Measurements from ENCODE around the gene CREB5.
"Not testable (repeated sequence)": the region's sequence is repeated elsewhere in the genome, so short reads cannot be mapped to it uniquely, and the experiment has no call there.

Gene CREB5

DNA sequence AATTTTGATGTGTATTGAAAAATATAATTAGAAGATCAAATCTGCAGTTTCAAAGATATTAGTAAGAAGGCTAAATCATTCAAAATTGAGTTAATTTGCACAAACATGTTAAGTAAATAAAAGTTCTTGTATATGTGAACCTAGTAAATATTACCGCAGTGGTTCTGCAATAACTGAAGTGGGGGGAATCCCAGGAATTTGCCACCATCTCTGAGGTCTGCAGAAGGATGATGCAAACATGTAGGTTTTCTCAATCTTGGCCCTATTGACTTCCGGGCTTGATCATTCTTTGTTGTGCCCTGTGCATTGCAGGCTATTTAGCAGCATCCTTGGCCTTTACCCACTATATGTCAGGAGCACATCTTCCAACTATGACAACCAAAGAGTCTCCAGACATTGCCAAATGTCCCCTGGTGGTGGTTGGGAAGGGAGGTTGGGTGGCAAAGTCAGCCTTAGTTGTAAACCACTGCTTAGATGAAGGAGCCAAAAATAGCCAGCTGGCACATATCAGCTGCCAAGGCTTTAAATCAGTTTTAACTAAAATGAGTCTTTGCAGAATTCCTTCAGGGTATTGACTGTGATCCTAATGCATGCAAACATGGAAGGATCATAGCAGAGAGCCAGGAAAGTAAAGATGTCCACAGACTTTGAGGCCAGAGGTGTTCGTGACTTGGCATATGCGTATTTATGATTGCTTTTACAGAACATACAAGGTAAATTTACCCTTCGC lies 399.5 kb downstream of the CREB5 start:
- no peak for DNase-seq (ENCODE audit: low read depth in 2 of 2)

- DNase-seq (ENCODE audit: low read depth in 2 of 2) = no peak
Observed at GRCh38 chr7:28812616-28813015, 400.3 kb downstream of the CREB5 start.

DNA sequence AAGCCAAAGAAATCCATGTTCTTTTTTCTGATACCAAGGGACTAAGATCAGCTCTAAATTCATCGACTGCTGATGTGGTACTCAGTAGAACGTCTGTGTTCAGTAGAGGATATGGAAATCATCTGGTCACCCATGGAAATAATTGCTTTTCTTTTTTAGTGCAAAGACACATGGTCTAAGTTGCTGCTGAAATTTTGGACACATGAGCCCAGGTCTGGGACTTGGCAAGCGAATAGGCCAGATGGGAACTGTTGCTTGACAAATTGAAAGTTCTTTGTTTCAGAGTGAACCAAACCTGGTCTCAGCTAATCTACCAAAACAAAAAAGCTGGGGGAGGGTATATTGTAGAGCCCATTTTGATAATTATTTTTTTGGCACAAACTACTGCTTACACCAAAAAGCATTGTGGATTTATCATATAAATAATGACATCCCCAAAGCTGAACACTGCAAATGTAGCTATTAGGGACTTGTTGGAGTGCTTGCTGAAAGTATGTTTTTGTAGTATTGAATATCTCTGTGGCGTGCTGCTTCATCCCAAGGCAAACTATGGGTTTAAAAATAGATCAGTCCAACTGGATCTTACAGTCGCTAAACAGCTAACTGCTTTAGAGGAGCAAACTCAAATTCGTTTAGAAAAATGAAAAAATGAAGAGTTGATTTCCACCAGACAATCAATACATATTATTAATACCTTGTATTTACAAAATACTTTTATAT lies 401.1 kb downstream of the CREB5 start:
- DNase-seq (ENCODE audit: low read depth in 2 of 2) = no peak

- no peak for DNase-seq (ENCODE audit: low read depth in 2 of 2)
Observed at GRCh38 chr7:28815369-28815927, 403.1 kb downstream of the CREB5 start.

- DNase-seq (ENCODE audit: low read depth in 2 of 2) = no peak
Observed at GRCh38 chr7:28815928-28816373, 403.6 kb downstream of the CREB5 start.

GRCh38 chr7:28818996-28819395 lies 406.7 kb downstream of the CREB5 start:
- no peak for DNase-seq (ENCODE audit: low read depth in 2 of 2)

GRCh38 chr7:28823582-28823981 lies 411.3 kb downstream of the CREB5 start:
- no peak for DNase-seq (ENCODE audit: low read depth in 2 of 2)

DNA sequence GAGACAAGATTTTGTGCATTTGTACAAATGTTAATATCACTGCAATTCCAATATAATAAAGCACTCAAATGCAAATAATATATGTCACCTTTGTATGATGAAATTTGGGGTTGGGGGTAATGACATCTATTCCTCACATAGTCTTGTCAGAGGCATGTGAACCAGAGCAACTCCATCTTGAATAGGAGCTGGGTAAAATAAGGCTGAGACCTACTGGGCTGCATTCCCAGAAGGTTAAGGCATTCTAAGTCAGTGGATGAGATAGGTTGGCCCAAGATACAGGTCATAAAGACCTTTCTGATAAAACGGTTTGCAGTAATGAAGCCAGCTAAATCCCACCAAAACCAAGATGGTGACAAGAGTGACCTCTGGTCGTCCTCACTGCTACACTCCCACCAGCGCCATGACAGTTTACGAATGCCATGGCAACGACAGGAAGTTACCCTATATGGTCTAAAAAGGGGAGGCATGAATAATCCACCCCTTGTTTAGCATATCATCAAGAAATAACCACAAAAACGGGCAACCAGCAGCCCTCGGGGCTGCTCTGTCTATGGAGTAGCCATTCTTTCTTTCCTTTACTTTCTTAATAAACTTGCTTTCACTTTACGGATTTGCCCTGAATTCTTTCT lies 413.6 kb downstream of the CREB5 start:
- DNase-seq (ENCODE audit: low read depth in 2 of 2) = not testable (repeated sequence)

DNA sequence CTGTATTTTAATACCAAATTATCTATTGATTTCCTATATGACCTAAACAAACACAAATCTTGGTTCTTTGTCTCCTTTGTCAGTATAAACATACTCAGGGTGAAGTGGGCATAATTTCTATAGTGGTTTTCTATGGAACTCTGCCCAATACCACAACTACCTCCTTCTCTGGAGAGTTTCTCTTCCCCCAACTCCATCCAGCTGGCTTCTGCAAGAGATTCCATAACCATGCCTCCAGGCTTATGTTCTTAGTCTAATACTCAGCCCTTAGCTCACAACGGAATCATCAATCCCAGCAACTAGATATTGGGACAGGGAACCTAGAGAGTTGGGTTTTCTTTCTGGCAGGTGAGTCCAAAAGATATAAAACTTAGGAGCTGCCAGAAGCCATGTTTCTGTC lies 418.5 kb downstream of the CREB5 start:
- DNase-seq (ENCODE audit: low read depth in 2 of 2) = no peak

DNA sequence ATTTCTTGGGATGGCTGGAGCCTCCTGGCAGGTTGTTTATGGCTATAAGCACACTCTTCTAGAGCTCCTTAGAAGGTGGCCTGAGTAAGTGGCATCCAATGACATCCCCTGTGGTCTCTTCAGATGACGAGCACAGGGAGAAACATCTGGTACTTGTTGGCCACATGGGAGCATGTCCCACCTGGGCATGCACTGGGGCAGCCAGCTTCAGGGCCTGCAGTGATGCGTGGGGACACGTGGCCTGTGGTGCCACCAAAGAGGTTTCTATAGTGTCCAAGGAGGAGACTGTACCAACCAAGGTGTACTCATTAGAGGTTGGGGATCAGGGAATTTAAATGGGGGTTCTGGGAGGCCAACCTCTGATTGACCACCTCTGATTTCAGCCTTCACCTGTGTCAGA lies 420.4 kb downstream of the CREB5 start:
- DNase-seq (ENCODE audit: low read depth in 2 of 2) = no peak

DNA sequence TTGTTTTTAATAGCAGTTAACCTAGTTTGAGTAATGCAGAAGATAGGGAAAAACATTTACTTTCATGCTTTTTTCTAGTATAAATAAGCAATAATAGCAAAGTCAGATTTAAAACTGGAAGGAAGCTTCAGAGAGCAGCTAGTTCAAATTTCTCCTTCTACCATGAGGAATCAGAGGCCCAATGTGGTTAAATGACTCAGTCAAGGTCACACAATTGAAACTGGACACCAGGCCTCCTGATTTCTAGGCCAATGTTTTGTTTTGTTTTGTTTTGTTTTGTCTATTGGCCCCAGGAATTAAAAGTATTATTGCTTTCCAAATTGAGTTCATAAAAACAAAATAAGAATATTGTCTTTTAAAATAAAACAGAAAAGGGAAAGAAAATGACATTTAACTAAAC lies 423.5 kb downstream of the CREB5 start:
- DNase-seq (ENCODE audit: low read depth in 2 of 2) = no peak

DNA sequence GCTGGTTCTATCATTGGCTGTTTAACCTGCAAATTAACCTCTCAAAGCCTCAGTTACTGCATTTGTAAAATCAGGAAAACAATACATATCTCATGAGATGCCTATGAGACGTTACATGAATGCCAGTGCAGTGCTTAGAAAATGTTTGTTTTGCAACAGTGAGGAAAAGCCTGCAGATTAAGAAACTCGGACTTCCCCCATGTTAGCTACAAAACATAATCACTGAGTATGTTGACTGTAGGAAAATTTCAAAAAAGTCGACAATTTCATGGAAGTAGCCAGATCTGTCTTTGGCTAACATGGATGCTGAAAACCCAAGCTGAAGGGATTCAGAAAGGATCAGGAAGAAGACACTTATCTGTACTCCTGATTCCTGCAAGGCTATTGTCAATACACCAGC lies 424.4 kb downstream of the CREB5 start:
- DNase-seq (ENCODE audit: low read depth in 2 of 2) = no peak

DNA sequence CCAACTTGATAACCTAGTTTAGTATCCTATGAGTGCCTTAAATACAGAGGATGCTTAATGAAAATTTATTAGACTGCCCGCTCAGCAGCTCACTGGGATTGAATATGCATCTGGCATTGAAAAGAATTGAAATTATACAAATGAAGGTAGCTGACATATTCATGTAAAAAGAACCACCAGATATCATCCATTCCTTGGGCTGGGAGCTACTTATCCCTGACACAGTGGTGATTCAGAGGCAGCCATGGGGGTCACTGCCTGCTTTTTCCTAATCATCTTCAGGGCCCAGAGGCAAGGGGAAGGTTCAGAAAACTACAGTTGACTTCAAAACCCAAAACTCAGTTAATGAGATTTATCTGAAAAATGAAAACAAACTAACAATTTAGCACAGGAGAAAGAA lies 424.9 kb downstream of the CREB5 start:
- no peak for DNase-seq (ENCODE audit: low read depth in 2 of 2)

DNA sequence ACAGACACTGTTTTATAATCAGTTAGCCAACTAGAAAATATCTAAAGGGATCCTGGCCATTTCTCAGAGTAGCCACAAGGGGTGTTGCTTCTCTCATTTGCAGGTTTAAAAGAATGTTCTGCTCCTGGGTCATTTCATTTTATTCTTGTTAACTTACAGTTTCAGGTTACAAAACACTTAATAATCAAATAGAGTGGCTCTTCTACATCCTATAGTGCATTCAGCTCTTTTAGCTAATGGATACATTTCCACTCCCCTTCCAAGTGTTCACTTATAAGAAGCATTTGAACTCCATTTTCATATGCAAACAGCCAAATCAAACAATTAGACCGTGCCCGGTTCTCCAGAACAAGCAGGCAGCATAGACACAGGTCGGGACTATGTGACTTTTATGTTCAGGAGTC lies 428.3 kb downstream of the CREB5 start:
- no peak for DNase-seq (ENCODE audit: low read depth in 2 of 2)

- DNase-seq (ENCODE audit: low read depth in 2 of 2) = no peak
Observed at GRCh38 chr7:28841766-28842165, 429.4 kb downstream of the CREB5 start.

DNA sequence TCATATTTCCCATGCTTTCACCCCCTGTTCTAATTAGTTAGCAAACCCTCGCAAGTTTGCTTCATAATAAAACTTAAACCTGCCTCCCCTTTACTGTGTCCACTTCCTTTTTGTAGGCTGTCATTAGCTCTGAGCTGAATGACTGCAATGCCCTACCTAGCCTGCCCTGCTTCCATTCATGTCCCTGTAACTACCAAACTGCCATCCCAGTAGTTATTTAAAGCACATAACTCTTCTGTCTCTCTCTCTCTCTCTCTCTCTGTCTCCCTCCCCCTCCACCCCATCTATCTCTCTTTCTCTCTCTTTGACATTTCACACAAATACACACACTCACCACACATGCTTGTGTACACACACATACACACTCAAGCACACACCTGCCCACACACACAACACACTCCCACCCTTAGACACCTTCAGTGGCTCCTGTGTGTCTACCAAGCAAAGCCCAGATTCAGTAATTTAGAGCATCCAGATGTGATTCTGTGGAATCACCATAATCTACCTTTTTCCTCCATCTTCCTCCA lies 430.5 kb downstream of the CREB5 start:
- DNase-seq (ENCODE audit: low read depth in 2 of 2) = no peak

- DNase-seq (ENCODE audit: low read depth in 2 of 2) = no peak
Observed at GRCh38 chr7:28845106-28845505, 432.8 kb downstream of the CREB5 start.

DNA sequence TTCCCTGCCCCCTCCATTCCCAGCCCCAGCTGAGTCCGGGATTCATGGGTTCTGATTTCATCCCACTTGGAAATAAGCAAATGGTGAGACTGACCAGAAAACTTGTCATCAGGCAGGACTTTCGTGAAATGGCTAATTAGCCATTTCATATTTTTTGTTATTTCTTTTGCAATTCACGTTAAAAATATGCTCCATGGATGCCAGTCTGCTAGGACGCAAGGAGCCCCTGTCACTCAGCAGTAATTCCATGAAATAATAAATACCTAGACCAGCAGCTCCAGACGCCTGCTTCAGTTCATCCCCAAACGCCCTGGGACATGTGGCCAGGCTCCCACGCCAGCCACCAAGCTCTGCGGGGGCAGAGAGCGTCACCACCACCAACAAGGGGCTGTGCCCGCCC lies 434.9 kb downstream of the CREB5 start:
- DNase-seq (ENCODE audit: low read depth in 2 of 2) = no peak

DNA sequence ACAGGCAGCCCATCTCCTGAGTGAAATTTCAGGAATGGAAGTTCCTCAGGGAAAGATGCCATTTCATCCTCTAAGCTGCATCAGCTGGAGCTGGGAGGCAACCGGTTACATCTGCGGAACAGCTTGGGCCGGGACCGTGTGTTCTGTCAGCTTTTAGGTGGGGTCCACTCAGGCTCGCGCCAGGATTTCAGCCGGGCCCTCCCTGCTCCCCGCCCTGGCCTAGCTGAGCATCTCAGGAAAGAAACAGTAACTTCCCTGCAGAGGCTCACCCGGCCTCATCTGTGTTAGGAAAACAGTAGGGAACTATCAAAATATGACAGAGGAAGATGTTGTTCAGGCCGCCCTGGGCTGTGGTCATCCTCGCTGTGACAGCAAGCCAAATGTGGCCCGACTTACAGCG lies 435.4 kb downstream of the CREB5 start:
- no peak for DNase-seq (ENCODE audit: low read depth in 2 of 2)

DNA sequence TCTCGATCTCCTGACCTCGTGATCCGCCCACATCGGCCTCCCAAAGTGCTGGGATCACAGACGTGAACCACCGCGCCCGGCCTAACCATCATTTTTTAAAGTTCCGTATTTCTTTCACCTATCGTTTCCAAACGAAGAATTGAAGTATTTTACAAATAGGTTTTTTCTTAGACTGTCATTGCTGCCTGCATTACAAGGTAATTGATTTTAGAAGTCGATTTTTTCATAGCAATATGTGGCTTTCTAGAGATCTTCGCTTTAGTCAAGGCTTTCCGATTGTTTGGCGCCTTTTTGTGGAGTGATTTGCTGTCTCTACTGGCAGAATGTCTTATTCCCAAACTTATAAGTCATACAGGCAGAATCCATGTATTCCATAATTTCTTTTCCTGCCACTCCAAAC lies 436.6 kb downstream of the CREB5 start:
- no peak for DNase-seq (ENCODE audit: low read depth in 2 of 2)

GRCh38 chr7:28850699-28851098 lies 438.4 kb downstream of the CREB5 start:
- no peak for DNase-seq (ENCODE audit: low read depth in 2 of 2)

DNA sequence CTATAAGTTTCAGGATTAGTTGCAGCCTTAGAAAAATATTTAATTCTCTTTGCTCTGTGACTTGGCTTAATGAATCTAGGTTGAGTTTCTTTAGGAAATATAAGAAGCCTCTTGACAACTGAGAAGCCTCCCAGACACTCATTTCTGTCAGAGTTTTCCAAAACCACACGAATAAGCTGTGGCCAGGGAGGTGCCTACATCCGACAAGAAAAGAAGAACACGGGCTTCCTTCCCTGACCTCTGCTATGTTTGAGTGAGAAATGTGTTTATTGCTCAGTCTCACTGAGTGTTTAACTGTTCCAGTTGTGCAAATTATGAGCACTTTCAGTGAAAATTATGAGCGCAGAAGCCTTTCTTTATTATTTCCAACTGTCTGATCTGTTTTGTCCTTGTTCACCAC lies 440.8 kb downstream of the CREB5 start:
- no peak for DNase-seq (ENCODE audit: low read depth in 2 of 2)
